ENCODE measurements around the gene DNAAF5. TPM values are rescaled to one million over a fixed set of nuclear protein-coding genes. Genes with fewer than 3 reads are reported as not detected.

Gene DNAAF5
- polyA plus RNA-seq, 1 experiment: 12.6 TPM

DNA sequence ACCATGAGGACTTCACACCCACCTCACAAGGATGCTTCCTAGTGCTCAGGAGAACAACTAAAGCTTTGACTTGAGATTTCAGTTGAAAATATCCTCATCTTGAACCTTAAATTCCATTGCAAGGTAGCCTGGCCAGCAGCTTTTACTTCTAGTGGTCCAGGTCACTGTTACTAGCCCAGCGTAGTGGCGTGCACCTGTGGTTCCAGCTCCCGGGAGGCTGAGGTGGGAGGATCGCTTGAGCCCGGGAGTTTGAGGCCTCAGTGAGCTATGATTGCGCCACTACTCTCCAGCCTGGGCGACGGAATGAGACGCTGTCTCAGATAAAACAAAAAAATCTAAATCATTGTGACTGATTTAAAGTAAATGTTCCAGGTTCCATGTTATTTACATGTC is 28.9 kb downstream of the DNAAF5 start:
- POLR2A ChIA-PET: no interaction called here
- H3K27me3 ChIP-seq (ENCODE audit: control insufficient read depth, insufficient read depth, low read length): no peaks in the 10 kb centered on the region
- peaks cover 5% of the 10 kb centered on the region; the same call in 1 of the 2 replicates for H3K9me3 ChIP-seq (ENCODE audit: control insufficient read depth, insufficient read depth, low read length)
- no peak overlapping the region for H3K27ac ChIP-seq (ENCODE audit: low read depth, low read length)
- no peak for DNase-seq (ENCODE audit: low read depth, low spot score)
- CTCF ChIA-PET: no interaction called here
- no peak for TF ChIP-seq CTCF (IDR thresholded peaks at IDR 0.05; ENCODE audit: low read depth, low read length)
- no peak overlapping the region for H3K4me3 ChIP-seq (ENCODE audit: low read depth, low read length)

DNA sequence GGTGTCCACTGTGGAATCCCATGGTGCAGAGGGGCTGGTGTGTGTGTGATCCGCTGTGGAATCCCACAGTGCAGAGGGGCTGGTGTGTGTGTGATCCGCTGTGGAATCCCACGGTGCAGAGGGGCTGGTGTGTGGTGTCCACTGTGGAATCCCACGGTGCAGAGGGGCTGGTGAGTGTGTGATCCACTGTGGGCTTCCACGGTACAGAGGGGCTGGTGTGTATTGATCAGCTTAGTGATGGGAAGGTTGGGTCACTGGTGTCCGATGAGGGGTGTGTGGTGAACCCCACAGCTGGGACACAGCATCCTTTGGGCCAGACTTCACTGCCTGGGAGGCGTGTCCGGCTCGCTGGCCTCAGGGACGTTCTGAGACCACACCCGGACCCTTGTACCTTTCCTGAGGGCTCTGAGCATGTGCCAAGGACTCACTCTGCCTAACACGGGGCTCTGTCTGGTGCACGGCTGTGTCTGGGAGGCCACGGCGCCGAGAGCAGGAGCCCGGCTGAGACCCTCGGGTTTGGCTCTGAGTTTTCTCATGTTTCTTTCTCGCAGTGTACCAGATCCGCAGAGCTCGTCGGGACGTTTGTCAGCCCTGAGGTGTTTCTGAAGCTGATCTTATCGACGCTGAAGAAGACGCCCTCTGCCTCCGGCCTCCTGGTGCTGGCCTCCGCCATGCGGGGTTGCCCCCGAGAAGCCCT is 29.9 kb downstream of the DNAAF5 start:
- TF ChIP-seq CTCF (IDR thresholded peaks at IDR 0.05; ENCODE audit: low read depth, low read length): no peak
- H3K9me3 ChIP-seq (ENCODE audit: control insufficient read depth, insufficient read depth, low read length): peaks cover 5% of the 10 kb centered on the region; the same call in 1 of the 2 replicates
- POLR2A ChIA-PET: no interaction called here
- H3K4me3 ChIP-seq (ENCODE audit: low read depth, low read length): no peak overlapping the region
- CTCF ChIA-PET: interaction anchor here (0.6 kb wide), 1 partner anchor 54 kb away, joined by 3 read pairs; no protein-coding TSS in a partner anchor
- no peak overlapping the region for H3K27ac ChIP-seq (ENCODE audit: low read depth, low read length)
- H3K27me3 ChIP-seq (ENCODE audit: control insufficient read depth, insufficient read depth, low read length): no peaks in the 10 kb centered on the region
- no peak for DNase-seq (ENCODE audit: low read depth, low spot score)

GRCh38 chr7:756928-757560 is 30.5 kb downstream of the DNAAF5 start:
- Histone ChIP-seq H3K27ac (ENCODE audit: low read depth, low read length) (no peak overlapping the region), H3K27me3 (ENCODE audit: control insufficient read depth, insufficient read depth, low read length) (no peaks in the 10 kb centered on the region), H3K9me3 (ENCODE audit: control insufficient read depth, insufficient read depth, low read length) (peaks cover 5% of the 10 kb centered on the region; the same call in 1 of the 2 replicates), H3K4me3 (ENCODE audit: low read depth, low read length) (no peak overlapping the region)
- DNase-seq (ENCODE audit: low read depth, low spot score): no peak
- CTCF ChIA-PET: no interaction called here
- no peak for TF ChIP-seq CTCF (IDR thresholded peaks at IDR 0.05; ENCODE audit: low read depth, low read length)
- POLR2A ChIA-PET: no interaction called here

- TF ChIP-seq CTCF (IDR thresholded peaks at IDR 0.05; ENCODE audit: low read depth, low read length): no peak
- ChIA-PET CTCF (no interaction called here), POLR2A (no interaction called here)
- no peak for DNase-seq (ENCODE audit: low read depth, low spot score)
- Histone ChIP-seq H3K4me3 (ENCODE audit: low read depth, low read length) (no peak overlapping the region), H3K27me3 (ENCODE audit: control insufficient read depth, insufficient read depth, low read length) (no peaks in the 10 kb centered on the region), H3K27ac (ENCODE audit: low read depth, low read length) (no peak overlapping the region), H3K9me3 (ENCODE audit: control insufficient read depth, insufficient read depth, low read length) (no peaks in the 10 kb centered on the region; the same call in 1 of the 2 replicates)
Measured at GRCh38 chr7:757741-758163, 31.3 kb downstream of the DNAAF5 start.

DNA sequence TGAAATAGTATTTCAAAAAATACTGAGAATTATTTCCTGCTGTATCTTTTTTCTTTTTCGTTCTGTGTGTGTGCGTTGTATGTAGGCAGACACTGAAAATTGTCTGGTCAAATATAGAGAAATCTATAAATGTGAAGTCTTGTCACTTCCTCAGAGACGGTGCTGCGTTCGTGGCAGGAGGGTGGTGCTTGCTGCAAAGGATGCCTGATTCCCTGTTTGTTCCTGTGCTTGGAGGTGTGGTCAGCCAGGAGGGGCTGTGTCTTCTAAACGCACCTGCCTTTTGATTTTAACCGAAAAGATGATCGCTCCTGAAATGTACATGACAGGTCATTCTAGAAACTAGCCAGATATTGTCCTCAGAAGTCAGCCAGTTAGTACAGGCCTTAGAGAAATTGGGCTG is 33.1 kb downstream of the DNAAF5 start:
- Histone ChIP-seq H3K27ac (ENCODE audit: low read depth, low read length) (no peak overlapping the region), H3K4me3 (ENCODE audit: low read depth, low read length) (no peak overlapping the region), H3K27me3 (ENCODE audit: control insufficient read depth, insufficient read depth, low read length) (no peaks in the 10 kb centered on the region), H3K9me3 (ENCODE audit: control insufficient read depth, insufficient read depth, low read length) (no peaks in the 10 kb centered on the region; the same call in 1 of the 2 replicates)
- POLR2A ChIA-PET: no interaction called here
- CTCF ChIA-PET: no interaction called here
- DNase-seq (ENCODE audit: low read depth, low spot score): no peak
- no peak for TF ChIP-seq CTCF (IDR thresholded peaks at IDR 0.05; ENCODE audit: low read depth, low read length)

Data from AG04450 (cell line).